GM12878 (cell line): ENCODE data around the gene IFNL2. TPM values are rescaled to one million over a fixed set of nuclear protein-coding genes. Genes with fewer than 3 reads are reported as not detected.

Experiments used
- ATAC-seq: fragments of 200-7000 bp; cut with Tn5 transposase; 3 replicates; pipeline ENCODE4 v1.9.1; 2020; ENCODE audit warnings: mild to moderate bottlenecking, moderate library complexity
- BruUV-seq: library from RNA; stranded (reverse); fragments of 400-500 nt; replicated peaks from 2 replicates; lab custom pipeline; 2021; lab: Mats Ljungman, UMichigan
- CTCF ChIA-PET: fragments of 300-600 bp; sonication (Branson Sonifier 250); formaldehyde crosslinking; extraction: SDS; loops from one replicate; lab custom pipeline; 2021; ENCODE audit warnings: inconsistent platforms; lab: Yijun Ruan, JAX
- POLR2A ChIA-PET: fragments of 350-600 bp; formaldehyde crosslinking; extraction: SDS; loops from one replicate; lab custom pipeline; 2021; ENCODE audit warnings: inconsistent platforms; lab: Charles Lee
- RAD21 ChIA-PET: fragments of 300-600 bp; sonication (Branson Sonifier 250); formaldehyde crosslinking; loops from one replicate; lab custom pipeline; 2023; ENCODE audit warnings: antibody characterized with exemption; ENCODE audit not compliant: unreplicated experiment; lab: Charles Lee
- SMC1A ChIA-PET: fragments of 300-600 bp; sonication (Branson Sonifier 250); formaldehyde crosslinking; loops from one replicate; lab custom pipeline; 2023; ENCODE audit not compliant: unreplicated experiment, uncharacterized antibody; lab: Charles Lee
- DNase-seq: peaks from one replicate; pipeline ENCODE4 v3.0.0-alpha.2; 2011; ENCODE audit warnings: low read depth, low spot score
- FAIRE-seq: peaks from 3 replicates; lab custom pipeline; 2011; peaks lifted over from hg19 to GRCh38; lab: Jason Lieb, UNC
- H2AFZ ChIP-seq: 2 replicates; pipeline ENCODE4 v1.6.0; 2011; ENCODE audit warnings: low read depth, low read length, control low read depth; ENCODE audit not compliant: control insufficient read depth
- H3K27ac ChIP-seq: 2 replicates; pipeline ENCODE4 v1.5.1; 2011; ENCODE audit warnings: control low read depth; ENCODE audit not compliant: control insufficient read depth, insufficient read depth
- H3K27me3 ChIP-seq, 2 experiments: replicated peaks in 1 of 2; 2 replicates each; pipeline versions ENCODE4 v1.6.0 to v1.6.1; 2011; ENCODE audit warnings: low read length in 1 of 2; ENCODE audit not compliant: control insufficient read depth in 2 of 2, insufficient read depth in 2 of 2
- H3K36me3 ChIP-seq, 2 experiments: 2 replicates each; pipeline ENCODE4 v1.5.1; 2011; ENCODE audit warnings: low read length in 1 of 2; ENCODE audit not compliant: control insufficient read depth in 2 of 2, insufficient read depth in 2 of 2
- H3K4me1 ChIP-seq: 2 replicates; pipeline ENCODE4 v1.6.1; 2011; ENCODE audit warnings: mild to moderate bottlenecking, low read length, moderate library complexity, mixed read lengths; ENCODE audit not compliant: control insufficient read depth, insufficient read depth
- H3K4me2 ChIP-seq: 2 replicates; pipeline ENCODE4 v1.6.0; 2011; ENCODE audit warnings: control low read depth; ENCODE audit not compliant: control insufficient read depth, insufficient read depth
- H3K4me3 ChIP-seq: fragments of 200-600 bp; sonication (generic); 2 replicates; pipeline ENCODE4 v1.5.1; 2016
- H3K79me2 ChIP-seq: 2 replicates; pipeline ENCODE4 v1.6.0; 2011; ENCODE audit warnings: low read length; ENCODE audit not compliant: control insufficient read depth, insufficient read depth
- H3K9ac ChIP-seq: 2 replicates; pipeline ENCODE4 v1.8.0; 2011; ENCODE audit warnings: low read length, control low read depth, mixed read lengths; ENCODE audit not compliant: control insufficient read depth, insufficient read depth
- H3K9me3 ChIP-seq: replicated peaks from 3 replicates; pipeline ENCODE4 v1.5.1; 2011; ENCODE audit warnings: mild to moderate bottlenecking, low read length; ENCODE audit not compliant: control insufficient read depth, insufficient read depth
- H4K20me1 ChIP-seq: 2 replicates; pipeline ENCODE4 v1.6.0; 2011; ENCODE audit not compliant: control insufficient read depth, insufficient read depth
- ASH2L ChIP-seq: fragments of 300-600, 200-600 bp; sonication (generic); IDR thresholded peaks from 2 replicates; pipeline ENCODE4 v1.6.1; 2017; ENCODE audit warnings: low read depth, mild to moderate bottlenecking, borderline replicate concordance
- IKZF2 ChIP-seq, 2 experiments: fragments of 450-650 bp; IDR thresholded peaks; 2 replicates each; pipeline ENCODE4 v1.6.1; 2017; ENCODE audit warnings: mild to moderate bottlenecking in 2 of 2, moderate library complexity in 2 of 2
- MEF2B ChIP-seq: fragments of 450-650 bp; IDR thresholded peaks from 2 replicates; pipeline ENCODE4 v1.6.1; 2018; ENCODE audit warnings: mild to moderate bottlenecking, moderate library complexity; ENCODE audit not compliant: partially characterized antibody, poor library complexity, severe bottlenecking
- MYC ChIP-seq: IDR thresholded peaks from 2 replicates; pipeline ENCODE4 v1.6.1; 2011; ENCODE audit warnings: mild to moderate bottlenecking, low read length, moderate library complexity, inconsistent platforms; ENCODE audit not compliant: insufficient read depth, insufficient replicate concordance, insufficient read length, severe bottlenecking
- NBN ChIP-seq: fragments of 450-650 bp; IDR thresholded peaks from 2 replicates; pipeline ENCODE4 v1.6.1; 2016
- POLR2AphosphoS5 ChIP-seq: IDR thresholded peaks from 2 replicates; pipeline ENCODE4 v1.6.1; 2011; ENCODE audit warnings: mild to moderate bottlenecking, low read length, inconsistent platforms
- WRNIP1 ChIP-seq: IDR thresholded peaks from 2 replicates; pipeline ENCODE4 v1.6.1; 2011; ENCODE audit warnings: low read depth, low read length, improper control_type of control experiment, borderline replicate concordance
- ZZZ3 ChIP-seq: IDR thresholded peaks from 2 replicates; pipeline ENCODE4 v1.6.1; 2011; ENCODE audit warnings: low read depth; ENCODE audit not compliant: control insufficient read depth, insufficient read length
- WGBS: methylation state at CpG from one replicate; pipeline ENCODE4 v1.1.6; 2016; ENCODE audit warnings: low lambda C conversion rate; ENCODE audit not compliant: insufficient replicate concordance, insufficient coverage; ENCODE audit errors: missing lambda C conversion rate; 5-methylcytosine and 5-hydroxymethylcytosine counted together
- in situ Hi-C: fragments of 300-500 bp; cut with MboI; formaldehyde crosslinking; loops from 9 replicates; pipeline ENCODE4 v1.14.3; 2018; ENCODE audit warnings: mixed read lengths
- intact Hi-C: fragments of 100-400 bp; cut with micrococcal nuclease; formaldehyde crosslinking; loops from one replicate; pipeline ENCODE4 v1.14.2; 2022; ENCODE audit not compliant: unreplicated experiment
- polyA plus RNA-seq, 11 experiments: library from polyadenylated mRNA; depleted of rRNA in 4 of 11; unstranded in 6 of 11; stranded (reverse) in 5 of 11; fragments of >200 nt; fragmentation: Nextera tagmentation in 4 of 11; fragmentation: Illumina TruSeq in 1 of 11; extraction: Ambion mirVana in 4 of 11; extraction: Trizol in 1 of 11; gene quantifications; 1 replicate in 1 of 11; 2 replicates in 10 of 11; pipeline versions ENCODE4 v1.2.1 to v1.2.3, GENCODE V29; 2011 to 2016; ENCODE audit warnings: inconsistent platforms in 2 of 11, missing spikeins in 2 of 11, low read depth in 1 of 11
- total RNA-seq, 4 experiments: library from RNA; depleted of rRNA in 3 of 4; stranded (reverse); fragments of >200 nt in 3 of 4; fragmentation: Illumina TruSeq in 1 of 4; extraction: Trizol in 1 of 4; gene quantifications; 2 replicates each; pipeline versions ENCODE4 v1.2.1 to v1.2.3, GENCODE V29; 2013 to 2021
- TF ChIP-seq, protein P1 (sequence below): fragments of 450-650 bp; formaldehyde crosslinking; IDR thresholded peaks from 2 replicates; pipeline ENCODE4 v1.4.0; 2022; ENCODE audit warnings: mild to moderate bottlenecking, moderate library complexity
- TF ChIP-seq, protein P2 (sequence below): IDR thresholded peaks from 2 replicates; pipeline ENCODE4 v1.6.1; 2012; ENCODE audit warnings: low read depth, low read length, improper control_type of control experiment

Gene IFNL2
- total and polyA plus RNA-seq, 10 of the 15 experiments (the other 5 are each of a cell fraction or from before 2014, with no cell fraction given), result 0.24 TPM; not detected in 9

DNA sequence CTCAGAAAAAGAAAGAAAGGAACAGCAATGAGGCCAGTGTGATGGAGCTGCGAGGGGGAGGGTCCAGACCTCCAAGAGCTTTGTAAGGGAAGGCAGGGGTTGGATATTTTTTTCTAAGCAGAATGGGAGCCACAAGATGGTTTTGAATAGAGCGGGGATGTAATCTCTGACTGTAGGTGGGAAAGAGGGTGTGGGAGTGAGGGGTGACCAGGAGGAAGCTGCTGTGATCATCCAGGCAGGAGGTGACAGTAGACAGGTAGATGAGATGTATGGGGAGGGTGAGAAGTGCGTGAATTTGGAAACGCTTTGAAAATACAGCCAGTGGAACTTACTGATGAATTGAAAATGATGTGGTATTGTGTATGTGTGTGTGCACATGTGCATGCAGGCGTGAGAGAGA, 7.4 kb downstream of the IFNL2 start:
- FAIRE-seq (no peak), DNase-seq (no peak), ATAC-seq (no peak)
- Histone ChIP-seq H3K4me1 (no peaks in the 10 kb centered on the region), H3K9ac (no peak overlapping the region), H3K79me2 (no peaks in the 10 kb centered on the region), H4K20me1 (no peaks in the 10 kb centered on the region), H3K4me3 (no peak overlapping the region), H3K4me2 (no peak overlapping the region), H3K27me3 (peaks cover 0 to 1% of the 10 kb centered on the region in 2 experiments; a peak in 2 of 4 replicates), H3K9me3 (no peaks in the 10 kb centered on the region), H3K36me3 (no peaks in the 10 kb centered on the region), H2AFZ (no peak overlapping the region), H3K27ac (no peak overlapping the region)
- ChIA-PET CTCF (interaction anchor here (1.0 kb wide), 1 partner anchor 325 kb away, joined by 3 read pairs; no protein-coding TSS in a partner anchor), RAD21 (no interaction called here), SMC1A (no interaction called here), POLR2A (no interaction called here)
- intact Hi-C loops, result no loop called here
- in situ Hi-C loops, result no loop called here
- WGBS, result 28% methylated on average over 5 of the region's 5 CpGs
- no TSS peak for BruUV-seq
- no peak for TF ChIP-seq MYC
- no peak for TF ChIP-seq NBN
- no peak for TF ChIP-seq ASH2L
- no peak for TF ChIP-seq MEF2B
- TF ChIP-seq, protein P1, sequence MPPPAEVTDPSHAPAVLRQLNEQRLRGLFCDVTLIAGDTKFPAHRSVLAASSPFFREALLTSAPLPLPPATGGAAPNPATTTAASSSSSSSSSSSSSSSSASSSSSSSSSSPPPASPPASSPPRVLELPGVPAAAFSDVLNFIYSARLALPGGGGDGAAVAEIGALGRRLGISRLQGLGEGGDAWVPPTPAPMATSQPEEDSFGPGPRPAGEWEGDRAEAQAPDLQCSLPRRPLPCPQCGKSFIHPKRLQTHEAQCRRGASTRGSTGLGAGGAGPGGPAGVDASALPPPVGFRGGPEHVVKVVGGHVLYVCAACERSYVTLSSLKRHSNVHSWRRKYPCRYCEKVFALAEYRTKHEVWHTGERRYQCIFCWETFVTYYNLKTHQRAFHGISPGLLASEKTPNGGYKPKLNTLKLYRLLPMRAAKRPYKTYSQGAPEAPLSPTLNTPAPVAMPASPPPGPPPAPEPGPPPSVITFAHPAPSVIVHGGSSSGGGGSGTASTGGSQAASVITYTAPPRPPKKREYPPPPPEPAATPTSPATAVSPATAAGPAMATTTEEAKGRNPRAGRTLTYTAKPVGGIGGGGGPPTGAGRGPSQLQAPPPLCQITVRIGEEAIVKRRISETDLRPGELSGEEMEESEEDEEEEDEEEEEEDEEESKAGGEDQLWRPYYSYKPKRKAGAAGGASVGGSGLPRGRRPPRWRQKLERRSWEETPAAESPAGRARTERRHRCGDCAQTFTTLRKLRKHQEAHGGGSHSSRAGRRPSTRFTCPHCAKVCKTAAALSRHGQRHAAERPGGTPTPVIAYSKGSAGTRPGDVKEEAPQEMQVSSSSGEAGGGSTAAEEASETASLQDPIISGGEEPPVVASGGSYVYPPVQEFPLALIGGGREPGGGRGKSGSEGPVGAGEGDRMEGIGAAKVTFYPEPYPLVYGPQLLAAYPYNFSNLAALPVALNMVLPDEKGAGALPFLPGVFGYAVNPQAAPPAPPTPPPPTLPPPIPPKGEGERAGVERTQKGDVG (CRISPR knock-in tag), result no peak
- TF ChIP-seq WRNIP1, result no peak
- no peak for TF ChIP-seq ZZZ3
- no peak for TF ChIP-seq POLR2AphosphoS5
- TF ChIP-seq IKZF2 (IDR thresholded peaks at IDR 0.05), result no peak
- TF ChIP-seq, protein P2, sequence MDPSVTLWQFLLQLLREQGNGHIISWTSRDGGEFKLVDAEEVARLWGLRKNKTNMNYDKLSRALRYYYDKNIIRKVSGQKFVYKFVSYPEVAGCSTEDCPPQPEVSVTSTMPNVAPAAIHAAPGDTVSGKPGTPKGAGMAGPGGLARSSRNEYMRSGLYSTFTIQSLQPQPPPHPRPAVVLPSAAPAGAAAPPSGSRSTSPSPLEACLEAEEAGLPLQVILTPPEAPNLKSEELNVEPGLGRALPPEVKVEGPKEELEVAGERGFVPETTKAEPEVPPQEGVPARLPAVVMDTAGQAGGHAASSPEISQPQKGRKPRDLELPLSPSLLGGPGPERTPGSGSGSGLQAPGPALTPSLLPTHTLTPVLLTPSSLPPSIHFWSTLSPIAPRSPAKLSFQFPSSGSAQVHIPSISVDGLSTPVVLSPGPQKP, result no peak
